ENCODE data around the gene PLPPR3.

PLPPR3 gene

GRCh38 chr19:806815-807421 lies 14.8 kb downstream of the PLPPR3 start:
- DNase-seq, result no peak

GRCh38 chr19:805600-806550 lies 15.9 kb downstream of the PLPPR3 start:
- DNase-seq, result no peak

- DNase-seq, result no peak
Observed at GRCh38 chr19:805166-805551, 16.6 kb downstream of the PLPPR3 start.

GRCh38 chr19:804419-805165 lies 17.2 kb downstream of the PLPPR3 start:
- DNase-seq, result no peak

- DNase-seq, result no peak
Observed at GRCh38 chr19:803686-804418, 17.9 kb downstream of the PLPPR3 start.

GRCh38 chr19:803099-803561 lies 18.6 kb downstream of the PLPPR3 start:
- no peak for DNase-seq

GRCh38 chr19:802498-803098 lies 19.2 kb downstream of the PLPPR3 start:
- no peak for DNase-seq

- DNase-seq, result no peak
Observed at GRCh38 chr19:801861-802497, 19.8 kb downstream of the PLPPR3 start.

- no peak for DNase-seq
Observed at GRCh38 chr19:801030-801860, 20.5 kb downstream of the PLPPR3 start.

- no peak for DNase-seq
Observed at GRCh38 chr19:800360-801029, 21.3 kb downstream of the PLPPR3 start.

GRCh38 chr19:799076-799881 lies 22.5 kb downstream of the PLPPR3 start:
- no peak for DNase-seq

- no peak for DNase-seq
Observed at GRCh38 chr19:798415-799075, 23.2 kb downstream of the PLPPR3 start.

- peak; percentile 72 to 80 for DNase-seq
Observed at GRCh38 chr19:797528-798414, 24.0 kb downstream of the PLPPR3 start.

- peak; percentile 99 for DNase-seq
Observed at GRCh38 chr19:796692-797527, 24.8 kb downstream of the PLPPR3 start, which contains the start of gene PTBP1. Gene PTBP1 (plus strand): TSS chr19:797452. CDS start chr19:797498, 46 bp downstream.

- DNase-seq, result no peak
Observed at GRCh38 chr19:795691-796581, 25.8 kb downstream of the PLPPR3 start.

Data from NCI-H1930 (cell line).